22Rv1 (cell line): Measurements from ENCODE around the gene EZH1.

Experiments
- H3K27ac ChIP-seq: fragments of 450-650 bp; 2 replicates; pipeline ENCODE4 v1.5.1; 2017
- CTCF ChIP-seq: fragments of 450-650 bp; IDR thresholded peaks from 2 replicates; pipeline ENCODE4 v1.5.1; 2017; ENCODE audit warnings: mild to moderate bottlenecking
- ZFX ChIP-seq: fragments of 450-650 bp; IDR thresholded peaks from 2 replicates; pipeline ENCODE4 v1.6.1; 2017; ENCODE audit warnings: antibody characterized with exemption, borderline replicate concordance

EZH1 gene

GRCh38 chr17:42657824-42658588 is 86.8 kb downstream of the EZH1 start:
- peak overlapping the region; percentile 72 for H3K27ac ChIP-seq
- TF ChIP-seq ZFX, result no peak
- no peak for TF ChIP-seq CTCF

GRCh38 chr17:42655528-42655927 is 89.3 kb downstream of the EZH1 start:
- no peak overlapping the region for H3K27ac ChIP-seq
- TF ChIP-seq ZFX (no peak), CTCF (no peak)

- H3K27ac ChIP-seq, result peak overlapping the region; percentile 77
- TF ChIP-seq ZFX, result no peak
- TF ChIP-seq CTCF, result no peak
Measured at GRCh38 chr17:42653179-42654124, 91.4 kb downstream of the EZH1 start.

- TF ChIP-seq CTCF (no peak), ZFX (no peak)
- H3K27ac ChIP-seq, result no peak overlapping the region
Measured at GRCh38 chr17:42651392-42651791, 93.4 kb downstream of the EZH1 start.
